Lower lobe of right lung (tissue), 2 donors: ENCODE data around the gene ZFHX3. TPM values are rescaled to one million over a fixed set of nuclear protein-coding genes. Genes with fewer than 3 reads are reported as not detected.

Experiments used
- ATAC-seq, 2 donors: fragments of 200-7000 bp; cut with Tn5 transposase; one replicate each; pipeline ENCODE4 v1.9.1; 2020 to 2022; ENCODE audit warnings: mild to moderate bottlenecking in 2 of 2, moderate library complexity in 2 of 2
- DNase-seq: peaks from one replicate; pipeline ENCODE4 v3.0.0-alpha.2; 2020
- H3K27ac ChIP-seq: fragments of 200-600 bp; one replicate; pipeline ENCODE4 v1.8.0; 2022
- H3K27me3 ChIP-seq: fragments of 200-600 bp; one replicate; pipeline ENCODE4 v1.8.0; 2022; ENCODE audit warnings: low read depth
- H3K36me3 ChIP-seq: fragments of 200-600 bp; one replicate; pipeline ENCODE4 v1.8.0; 2022; ENCODE audit warnings: mild to moderate bottlenecking
- H3K4me1 ChIP-seq: fragments of 200-600 bp; one replicate; pipeline ENCODE4 v1.8.0; 2022
- H3K4me3 ChIP-seq: fragments of 200-600 bp; one replicate; pipeline ENCODE4 v1.8.0; 2022; ENCODE audit warnings: mild to moderate bottlenecking
- H3K9me3 ChIP-seq: fragments of 200-600 bp; one replicate; pipeline ENCODE4 v1.8.0; 2022
- intact Hi-C: fragments of 100-400 bp; cut with DNase I; formaldehyde crosslinking; loops from one replicate; pipeline ENCODE4 v1.11.0; 2022
- total RNA-seq: library from RNA; stranded (reverse); fragmentation: NEBNext Ultra II Directional; extraction: Animal tissue kit (Norgen Biotek cat#: 25700); gene quantifications from one replicate; pipeline ENCODE4 v1.2.1, GENCODE V29; 2021
- TF ChIP-seq, protein P1 (sequence below): fragments of 200-600 bp; IDR thresholded peaks from one replicate; pipeline ENCODE4 v1.8.0; 2022; ENCODE audit warnings: antibody characterized with exemption, mild to moderate bottlenecking
- donor health status: DM: no; HTN: yes; CAD: no; lungs with severe emphysema.

The ZFHX3 gene
- total RNA-seq, 1 donor from 2014 or later, result 29.3 TPM

DNA sequence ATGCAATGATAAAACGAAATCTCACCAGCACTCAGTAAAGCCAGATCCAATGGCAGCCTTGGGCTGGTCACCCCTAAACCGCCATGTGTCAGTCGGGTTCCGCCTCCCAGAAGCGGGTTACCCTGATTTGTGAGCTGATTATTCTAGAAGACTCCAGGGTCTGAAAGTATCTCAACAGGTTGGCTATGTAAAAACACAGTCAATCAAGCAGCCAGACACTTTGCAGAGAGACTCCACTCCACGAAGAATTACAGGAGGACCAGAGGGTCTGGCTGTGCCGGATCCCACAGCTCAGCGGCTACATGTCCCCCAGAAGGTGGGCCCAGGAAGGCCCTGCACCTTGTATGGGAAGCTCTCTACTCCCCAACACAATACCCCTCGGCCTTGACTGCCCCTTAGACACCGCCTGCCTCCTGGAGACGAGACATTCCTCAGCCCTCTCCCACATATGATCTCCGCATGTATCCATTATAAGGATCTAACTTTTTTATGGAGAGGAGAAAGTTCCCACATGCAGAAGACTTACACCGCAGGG is 23.3 kb downstream of the ZFHX3 start:
- DNase-seq, result no peak
- intact Hi-C loops, result no loop called here
- H3K27ac ChIP-seq, result no peak overlapping the region
- TF ChIP-seq, protein P1, sequence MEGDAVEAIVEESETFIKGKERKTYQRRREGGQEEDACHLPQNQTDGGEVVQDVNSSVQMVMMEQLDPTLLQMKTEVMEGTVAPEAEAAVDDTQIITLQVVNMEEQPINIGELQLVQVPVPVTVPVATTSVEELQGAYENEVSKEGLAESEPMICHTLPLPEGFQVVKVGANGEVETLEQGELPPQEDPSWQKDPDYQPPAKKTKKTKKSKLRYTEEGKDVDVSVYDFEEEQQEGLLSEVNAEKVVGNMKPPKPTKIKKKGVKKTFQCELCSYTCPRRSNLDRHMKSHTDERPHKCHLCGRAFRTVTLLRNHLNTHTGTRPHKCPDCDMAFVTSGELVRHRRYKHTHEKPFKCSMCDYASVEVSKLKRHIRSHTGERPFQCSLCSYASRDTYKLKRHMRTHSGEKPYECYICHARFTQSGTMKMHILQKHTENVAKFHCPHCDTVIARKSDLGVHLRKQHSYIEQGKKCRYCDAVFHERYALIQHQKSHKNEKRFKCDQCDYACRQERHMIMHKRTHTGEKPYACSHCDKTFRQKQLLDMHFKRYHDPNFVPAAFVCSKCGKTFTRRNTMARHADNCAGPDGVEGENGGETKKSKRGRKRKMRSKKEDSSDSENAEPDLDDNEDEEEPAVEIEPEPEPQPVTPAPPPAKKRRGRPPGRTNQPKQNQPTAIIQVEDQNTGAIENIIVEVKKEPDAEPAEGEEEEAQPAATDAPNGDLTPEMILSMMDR, result no peak
- peaks cover 51% of the 10 kb centered on the region for H3K4me1 ChIP-seq
- no peak for ATAC-seq
- H3K4me3 ChIP-seq, result no peak overlapping the region
- no peaks in the 10 kb centered on the region for H3K36me3 ChIP-seq
- no peaks in the 10 kb centered on the region for H3K9me3 ChIP-seq
- H3K27me3 ChIP-seq, result no peaks in the 10 kb centered on the region

DNA sequence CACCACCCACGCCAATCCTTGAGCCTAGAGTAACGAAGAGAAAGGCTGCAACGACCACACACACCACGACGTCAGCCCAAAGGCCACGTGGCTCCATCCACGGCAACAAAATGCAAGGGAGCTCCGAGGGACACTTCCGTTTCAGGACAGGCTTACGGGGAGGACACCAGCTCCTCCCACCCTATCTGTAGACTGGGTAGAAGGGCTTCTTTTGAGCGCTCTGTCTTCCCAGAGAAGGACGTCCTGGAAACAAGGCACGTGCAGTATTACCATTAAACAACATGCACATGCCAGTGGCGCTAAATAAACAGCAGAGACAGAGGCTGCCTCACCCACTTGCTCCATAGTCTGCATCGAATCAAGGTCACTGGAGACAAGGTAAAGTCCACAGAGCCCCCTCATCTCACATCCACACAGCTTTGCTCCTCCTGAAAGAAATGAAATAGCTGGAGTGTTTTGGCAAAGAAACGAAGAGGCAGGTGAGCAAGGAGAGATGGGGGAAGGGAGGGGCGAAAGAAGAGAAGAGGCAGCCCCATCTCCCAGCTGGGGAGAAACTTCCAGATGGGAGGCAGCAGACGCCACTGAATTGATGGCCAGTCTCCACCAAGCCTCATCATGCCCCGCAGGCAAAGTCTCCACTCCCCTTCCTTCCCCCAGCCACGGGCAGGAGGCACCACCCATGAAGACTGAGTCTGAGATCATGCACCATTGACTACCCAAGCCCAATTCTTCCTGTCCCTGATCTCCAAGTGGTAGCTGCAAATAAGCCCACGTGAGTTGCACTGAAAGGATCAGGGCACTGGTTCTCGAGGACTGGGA is 24.0 kb downstream of the ZFHX3 start:
- peaks cover 55% of the 10 kb centered on the region for H3K4me1 ChIP-seq
- H3K9me3 ChIP-seq, result no peaks in the 10 kb centered on the region
- intact Hi-C loops, result no loop called here
- no peaks in the 10 kb centered on the region for H3K27me3 ChIP-seq
- ATAC-seq (no peak), DNase-seq (no peak)
- H3K27ac ChIP-seq, result no peak overlapping the region
- H3K36me3 ChIP-seq, result no peaks in the 10 kb centered on the region
- TF ChIP-seq, protein P1, result no peak
- no peak overlapping the region for H3K4me3 ChIP-seq

DNA sequence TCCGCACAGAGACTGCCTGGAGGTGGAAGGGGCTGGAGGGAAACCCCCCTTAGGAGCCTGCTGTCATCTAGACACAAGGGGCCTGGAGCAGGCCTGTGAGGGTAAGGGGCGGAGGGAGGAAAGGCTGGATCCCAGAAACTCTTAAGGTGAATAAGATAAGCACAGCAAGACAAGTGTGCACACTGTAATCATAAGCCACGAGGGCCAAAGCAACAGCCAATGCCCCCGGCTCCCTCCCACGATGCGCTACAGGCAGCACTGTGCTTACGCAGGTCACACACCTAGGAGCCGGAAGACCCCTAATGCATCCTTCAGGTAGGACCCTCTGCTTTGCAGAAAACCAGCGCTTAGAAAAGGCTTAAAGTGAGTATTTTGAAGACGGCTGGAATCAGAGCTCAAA is 24.6 kb downstream of the ZFHX3 start:
- ATAC-seq (no peak), DNase-seq (no peak)
- TF ChIP-seq, protein P1, result no peak
- Histone ChIP-seq H3K4me3 (no peak overlapping the region), H3K27ac (no peak overlapping the region), H3K4me1 (peaks cover 48% of the 10 kb centered on the region), H3K9me3 (no peaks in the 10 kb centered on the region), H3K36me3 (no peaks in the 10 kb centered on the region), H3K27me3 (no peaks in the 10 kb centered on the region)
- intact Hi-C loops, result no loop called here

DNA sequence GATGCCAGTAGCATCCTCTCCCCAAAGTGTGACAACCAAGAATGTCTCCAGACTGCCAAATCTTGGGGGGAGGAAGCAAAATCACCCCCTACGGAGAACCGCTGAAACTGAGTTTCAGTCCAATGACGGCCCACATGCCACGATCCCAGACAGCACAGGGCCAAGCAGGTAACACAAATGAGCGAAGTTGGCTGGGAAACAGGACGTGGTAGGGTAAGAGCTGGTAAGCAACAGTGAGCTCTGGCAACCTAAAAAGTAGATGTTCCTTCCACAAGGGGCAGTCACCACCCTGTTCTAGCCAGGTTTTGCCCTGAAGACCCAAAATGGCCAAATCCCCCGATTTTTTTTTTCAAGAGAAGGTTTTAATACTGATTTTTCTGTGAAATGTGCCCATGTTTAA is 25.4 kb downstream of the ZFHX3 start:
- no peak for ATAC-seq
- H3K27ac ChIP-seq, result no peak overlapping the region
- intact Hi-C loops, result no loop called here

DNA sequence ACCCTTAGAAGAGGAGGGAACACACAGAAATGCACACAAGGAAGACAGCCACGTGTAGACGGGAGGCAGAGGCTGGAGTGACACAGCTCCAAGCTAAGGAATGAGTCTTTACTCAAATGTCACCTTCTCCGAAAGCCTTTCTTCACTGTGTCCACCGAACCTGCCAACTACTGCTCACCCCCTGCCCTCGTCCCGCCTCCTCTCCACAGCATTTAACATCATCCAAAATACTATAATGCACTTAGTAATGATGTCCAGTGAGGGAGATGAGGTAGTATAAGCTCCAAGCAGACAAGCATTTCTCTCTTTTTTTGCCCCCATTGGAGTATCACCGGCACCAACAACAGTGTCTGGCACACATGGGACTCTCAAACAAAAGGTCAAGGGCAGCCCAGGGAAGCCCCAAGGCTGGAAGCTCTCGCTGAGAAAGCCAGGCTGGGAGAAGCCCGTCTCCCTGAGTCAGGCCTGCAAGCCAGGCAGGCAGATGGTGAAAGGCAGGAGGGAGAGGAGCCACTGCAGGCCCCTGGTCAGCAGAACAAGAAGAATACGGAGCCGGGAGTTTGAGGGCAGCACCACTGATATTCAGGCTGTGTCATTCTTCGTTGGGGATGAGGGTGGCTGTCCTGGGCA is 25.9 kb downstream of the ZFHX3 start:
- ATAC-seq, result no peak
- Histone ChIP-seq H3K27me3 (no peaks in the 10 kb centered on the region), H3K36me3 (no peaks in the 10 kb centered on the region), H3K4me3 (no peak overlapping the region), H3K4me1 (peaks cover 48% of the 10 kb centered on the region), H3K27ac (no peak overlapping the region), H3K9me3 (no peaks in the 10 kb centered on the region)
- no peak for DNase-seq
- TF ChIP-seq, protein P1, result no peak
- intact Hi-C loops, result no loop called here

More for the DNA sequence above, 25.4 kb downstream of the ZFHX3 start:
- H3K4me3 ChIP-seq, result no peak overlapping the region
- no peaks in the 10 kb centered on the region for H3K36me3 ChIP-seq
- TF ChIP-seq, protein P1, result no peak
- DNase-seq, result no peak
- H3K27me3 ChIP-seq, result no peaks in the 10 kb centered on the region
- H3K9me3 ChIP-seq, result no peaks in the 10 kb centered on the region
- peaks cover 43% of the 10 kb centered on the region for H3K4me1 ChIP-seq
